GM21786 (cell line): ENCODE data around the gene TET3.

Experiments used
- ATAC-seq: cut with Tn5 transposase; IDR thresholded peaks from one replicate; pipeline ENCODE4 v1.9.1; 2021; ENCODE audit not compliant: unreplicated experiment

Gene TET3

DNA sequence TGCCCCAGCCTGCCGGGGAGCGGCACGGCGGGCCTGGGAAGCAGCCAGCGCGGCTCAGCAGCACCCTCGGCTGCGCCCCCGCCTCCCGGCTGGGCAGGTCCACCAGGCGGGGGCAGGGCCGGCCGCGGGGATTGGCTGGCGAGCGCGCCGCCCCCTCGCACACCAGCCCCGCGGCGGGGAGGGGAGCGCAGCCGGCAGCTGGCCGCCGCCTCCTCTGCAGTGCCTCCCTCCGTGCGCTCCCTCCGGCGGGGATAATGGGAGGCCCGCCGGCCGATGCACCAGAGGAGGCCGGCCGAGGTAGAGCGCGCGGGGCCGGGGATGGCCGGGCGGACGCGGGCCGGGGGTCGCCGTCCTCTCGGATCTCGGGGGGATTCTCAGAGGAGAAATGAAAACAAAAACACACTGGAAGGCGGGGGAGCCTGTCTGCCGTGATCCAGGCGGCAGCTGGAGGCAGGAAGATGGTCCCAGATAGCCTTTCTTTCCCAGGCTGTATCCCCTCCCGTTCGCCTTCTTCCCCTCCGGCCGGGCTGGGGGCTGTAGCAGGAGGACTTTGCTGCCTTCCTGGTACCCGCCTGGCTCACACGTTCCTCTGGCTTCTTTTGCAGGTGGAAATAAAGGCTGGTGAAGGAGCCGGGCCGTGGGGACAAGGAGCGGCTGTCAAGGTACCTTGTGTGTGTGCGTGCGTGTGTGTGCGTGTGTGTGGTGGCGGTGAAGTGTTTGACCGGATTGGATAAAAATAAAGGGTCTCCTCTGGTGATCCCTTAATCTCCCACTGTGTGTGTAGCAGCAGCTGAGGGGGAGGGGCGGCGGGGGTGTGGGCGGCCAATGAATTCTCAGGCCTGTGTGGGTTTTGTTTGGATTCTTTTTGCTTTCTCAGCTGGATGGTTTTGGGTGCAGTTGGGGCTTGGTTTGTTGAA lies 18.1 kb downstream of the TET3 start:
- ATAC-seq, result peak; percentile 89

DNA sequence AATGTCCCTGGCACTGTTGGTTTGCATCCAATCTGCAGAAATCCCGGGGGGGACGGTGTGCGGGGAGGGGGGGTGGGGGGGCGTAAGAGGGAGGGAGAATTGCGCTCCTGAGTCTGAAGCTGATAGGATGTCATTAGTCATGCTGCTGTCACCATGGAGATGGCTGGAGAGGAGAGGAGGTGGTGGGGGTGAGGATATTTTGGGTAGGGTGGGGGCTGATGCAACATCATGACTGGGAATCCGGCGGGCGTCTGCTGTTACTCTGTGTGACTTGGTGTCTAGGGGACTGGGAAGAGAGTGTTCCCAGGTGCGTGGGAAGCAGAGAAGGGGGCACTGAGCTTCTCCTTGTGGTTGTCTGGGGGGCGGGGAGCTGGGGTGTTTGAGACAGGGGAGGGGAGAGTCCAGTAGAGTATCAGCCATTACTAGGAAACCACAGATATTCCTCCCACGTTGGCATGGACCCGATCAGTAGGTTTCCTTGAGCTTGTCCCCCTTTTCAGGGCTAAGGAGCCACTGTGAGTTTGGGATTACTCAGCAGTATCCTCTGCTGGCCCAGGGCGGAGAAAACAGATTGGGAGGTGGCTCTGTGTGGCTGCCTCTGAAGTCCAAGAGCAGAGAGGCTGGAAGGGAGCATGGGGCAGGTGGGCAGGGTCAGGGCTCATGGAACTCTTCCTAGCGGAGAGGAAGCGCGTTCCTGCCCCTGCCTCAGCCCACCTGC lies 18.9 kb downstream of the TET3 start:
- ATAC-seq, result no peak

DNA sequence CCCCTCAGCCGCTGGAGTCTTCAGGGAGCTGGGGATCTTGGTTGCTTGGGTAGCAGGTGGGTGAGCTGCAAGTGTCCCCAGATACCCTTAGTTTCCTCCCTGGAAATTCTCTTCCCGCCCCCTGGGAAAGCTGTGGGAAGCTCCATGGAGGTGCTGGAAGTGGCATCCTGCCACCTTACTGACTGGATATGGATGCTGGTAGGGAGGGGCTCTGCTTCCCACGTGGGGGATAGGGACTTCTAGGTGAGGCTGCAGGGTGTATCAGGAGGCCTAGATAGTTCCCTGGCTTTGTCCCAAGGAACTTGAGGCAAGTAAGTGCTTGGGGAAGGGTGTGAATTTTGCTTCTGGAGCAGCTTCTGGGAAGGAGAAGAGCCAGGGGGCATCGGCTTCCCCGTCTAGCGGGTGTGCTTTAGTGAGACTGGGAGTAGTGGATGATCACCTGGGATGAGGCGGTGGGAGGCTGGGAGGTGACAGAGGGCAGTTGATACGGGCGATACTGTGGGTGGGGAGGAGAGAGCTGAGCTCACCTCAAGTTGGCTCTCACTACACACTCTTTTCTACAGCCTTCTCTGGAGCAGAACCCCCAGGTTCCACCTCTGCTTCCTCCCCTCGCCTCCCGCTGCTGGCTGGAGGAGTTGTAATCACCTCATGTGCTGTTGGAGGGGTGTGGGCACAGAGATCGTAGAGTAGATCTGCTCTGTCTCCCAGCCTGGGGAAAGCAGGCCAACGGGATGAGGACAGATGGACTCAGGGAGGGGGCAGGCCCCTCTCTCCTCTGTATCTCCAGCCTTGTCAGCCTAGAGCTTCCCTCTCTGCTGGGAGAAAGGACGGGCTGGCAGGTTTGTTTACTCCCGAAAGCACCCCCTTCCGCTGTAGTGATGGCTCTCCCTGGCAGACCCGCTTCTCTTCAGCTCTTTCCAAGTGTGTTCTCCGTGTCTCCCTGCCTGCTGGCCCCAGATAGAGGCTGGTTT lies 19.8 kb downstream of the TET3 start:
- ATAC-seq, result no peak

DNA sequence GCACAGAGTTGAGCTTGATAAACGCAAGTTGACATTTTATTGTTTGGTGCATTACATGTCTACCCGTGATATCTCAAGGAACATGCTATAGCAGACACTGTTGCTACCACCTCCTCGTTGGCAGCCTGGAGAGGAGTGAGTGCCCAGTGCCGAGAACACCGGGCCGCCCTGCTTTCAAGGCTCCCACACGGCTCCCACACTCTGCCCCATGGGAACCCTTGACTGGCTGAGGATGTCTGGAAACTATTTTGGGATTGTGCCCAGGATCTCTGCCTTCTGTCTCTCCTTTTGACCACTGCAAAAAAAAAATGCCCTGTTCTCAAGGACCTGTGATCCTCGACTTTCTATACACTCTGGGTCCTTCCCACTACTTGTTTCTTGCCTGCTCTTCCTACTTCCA lies 21.1 kb downstream of the TET3 start:
- no peak for ATAC-seq

DNA sequence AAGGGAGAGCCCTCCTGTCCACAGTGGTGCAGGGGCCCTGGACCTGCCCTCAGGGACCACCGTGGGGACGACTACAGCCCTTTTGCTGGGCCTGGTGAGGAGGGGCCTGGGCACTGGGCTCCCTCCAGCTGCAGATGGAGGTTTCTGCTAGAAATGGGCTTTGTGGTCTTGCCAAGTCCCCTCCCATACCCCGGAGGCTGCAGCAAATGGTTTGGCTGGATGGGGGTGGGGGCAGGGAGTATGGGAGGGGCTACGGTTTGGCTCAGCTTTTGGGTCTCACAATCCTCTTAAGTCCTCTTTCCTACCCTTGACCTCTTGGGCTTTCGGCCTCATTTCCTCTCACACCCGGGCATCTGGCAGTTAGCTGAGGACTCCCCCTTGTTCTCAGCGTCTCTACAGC lies 21.7 kb downstream of the TET3 start:
- ATAC-seq, result no peak

DNA sequence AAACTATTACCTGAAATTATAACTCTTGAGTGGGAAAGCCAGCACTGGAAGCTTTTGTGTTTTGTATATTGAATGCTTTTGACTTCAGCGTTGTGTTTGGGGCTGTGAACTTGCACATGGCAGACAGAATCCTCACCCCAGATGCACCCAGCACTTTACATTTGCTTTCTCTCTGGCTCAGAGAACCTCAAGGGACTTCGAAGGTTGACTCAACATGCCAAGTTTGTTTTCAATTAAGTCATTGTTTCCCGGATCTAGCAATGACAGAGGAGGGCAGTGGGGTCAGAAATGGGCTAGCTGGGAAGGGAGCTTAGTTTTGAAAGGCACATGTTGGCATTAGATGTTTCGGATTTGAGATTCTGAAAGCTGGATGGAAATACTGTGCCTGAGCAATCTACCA lies 22.4 kb downstream of the TET3 start:
- no peak for ATAC-seq

DNA sequence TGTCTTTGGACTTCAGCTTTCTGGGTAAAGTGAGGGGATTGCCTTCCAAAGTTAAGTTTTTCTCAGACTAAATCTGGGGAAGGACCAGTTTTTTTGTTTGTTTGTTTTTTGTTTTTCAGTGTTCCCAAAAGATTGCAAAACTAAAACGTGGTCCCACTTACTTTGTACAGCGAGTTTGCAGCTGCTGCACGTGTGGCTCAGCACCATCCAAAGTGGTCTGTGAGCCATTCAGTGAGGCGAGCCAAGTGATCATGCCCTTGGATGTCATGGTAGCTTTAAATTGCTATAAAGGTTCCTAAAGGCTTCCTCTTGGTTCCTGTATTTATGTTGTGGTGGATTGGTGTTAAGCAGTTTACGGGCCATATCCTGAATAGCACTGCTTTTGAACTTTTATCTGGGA lies 23.0 kb downstream of the TET3 start:
- ATAC-seq, result no peak

DNA sequence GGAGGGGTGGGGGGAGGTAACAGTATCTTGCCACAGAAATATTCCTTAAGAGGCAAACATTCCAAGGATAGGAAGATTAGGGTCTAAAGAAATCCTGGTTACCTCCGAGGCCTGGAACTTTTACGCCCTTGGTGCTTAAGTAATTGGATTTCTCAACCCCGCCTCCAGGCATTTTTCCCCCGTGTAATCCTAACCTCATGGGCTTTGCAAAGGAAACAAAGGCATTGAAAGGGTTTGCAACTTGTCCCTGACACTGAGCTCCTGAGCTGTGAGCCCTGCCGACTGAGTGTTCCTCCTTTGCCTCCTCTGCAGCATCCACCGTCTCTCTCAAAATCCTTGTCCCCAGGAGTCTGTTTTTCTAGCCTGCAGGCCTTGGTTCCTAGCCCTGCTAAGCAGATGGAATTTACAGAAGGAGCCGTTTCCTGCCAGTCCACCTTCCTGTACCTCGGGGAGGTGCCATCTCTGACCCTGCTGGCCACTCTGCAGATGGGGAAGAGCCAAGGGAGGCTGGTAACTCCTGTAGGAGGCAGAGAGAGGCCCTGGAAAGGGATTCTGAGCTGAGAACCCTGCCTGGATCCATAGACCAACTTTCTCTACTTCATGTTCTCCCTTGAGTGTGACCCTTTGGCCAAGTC lies 24.2 kb downstream of the TET3 start:
- ATAC-seq, result no peak

DNA sequence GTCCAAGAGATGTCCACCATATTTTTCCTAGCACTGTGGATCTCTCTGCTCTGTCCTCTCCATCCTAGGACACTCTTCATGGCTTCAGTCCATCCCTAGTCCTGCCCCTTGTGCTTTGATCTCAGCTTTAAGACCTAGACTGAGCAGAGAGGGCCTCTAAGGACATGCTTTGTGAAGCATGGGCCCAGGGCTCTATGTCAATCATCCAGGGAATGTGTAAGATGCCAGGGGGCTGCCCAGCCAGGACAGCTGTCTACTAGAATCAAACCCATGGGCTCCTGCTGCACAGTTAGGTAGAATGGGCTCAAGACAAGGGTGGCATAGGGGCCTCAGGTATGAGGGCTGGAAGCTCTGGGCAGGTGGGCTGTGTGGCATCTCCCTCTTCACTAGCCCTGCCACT lies 24.9 kb downstream of the TET3 start:
- no peak for ATAC-seq

DNA sequence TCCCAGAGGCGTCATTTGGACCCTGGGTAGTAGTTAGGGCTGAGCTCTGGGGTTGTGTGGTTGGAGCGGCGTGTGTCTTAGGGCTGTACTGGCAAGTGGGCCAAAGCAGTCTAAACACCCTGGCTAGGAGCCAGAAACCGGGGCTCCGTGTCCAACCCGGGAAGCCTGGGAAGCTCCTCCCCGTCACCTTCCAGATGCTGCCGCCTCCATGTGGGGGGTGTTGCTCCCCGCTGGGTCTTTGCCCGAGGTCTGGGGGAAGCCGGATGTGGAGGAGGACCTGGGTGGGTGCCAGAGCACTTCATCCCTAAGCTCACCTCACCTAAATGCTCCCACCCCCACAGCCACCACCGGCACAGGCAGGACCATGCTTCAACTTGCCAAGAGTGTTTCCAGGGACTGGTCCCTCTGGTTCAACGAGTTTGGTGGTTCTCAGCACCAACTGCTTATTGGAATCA lies 25.4 kb downstream of the TET3 start:
- no peak for ATAC-seq

DNA sequence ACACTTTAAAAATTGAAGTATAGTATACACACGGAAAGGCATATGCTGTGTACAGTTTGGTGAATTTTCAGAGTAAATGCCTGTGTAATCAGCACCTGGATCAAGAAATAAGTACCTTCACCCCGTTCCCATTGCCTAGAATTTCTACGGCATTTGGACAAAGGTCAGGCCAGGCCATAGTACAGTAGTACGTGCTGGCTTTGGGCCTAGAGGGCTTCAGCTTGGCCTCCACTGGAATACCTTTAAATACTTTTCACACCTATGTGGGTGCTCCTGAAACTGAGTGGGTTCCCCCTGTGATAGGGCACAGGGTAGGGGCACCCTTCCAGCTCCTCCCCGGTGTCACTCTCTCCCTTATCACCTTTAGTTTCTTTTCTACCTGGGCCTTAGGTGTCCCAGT lies 26.5 kb downstream of the TET3 start:
- no peak for ATAC-seq

DNA sequence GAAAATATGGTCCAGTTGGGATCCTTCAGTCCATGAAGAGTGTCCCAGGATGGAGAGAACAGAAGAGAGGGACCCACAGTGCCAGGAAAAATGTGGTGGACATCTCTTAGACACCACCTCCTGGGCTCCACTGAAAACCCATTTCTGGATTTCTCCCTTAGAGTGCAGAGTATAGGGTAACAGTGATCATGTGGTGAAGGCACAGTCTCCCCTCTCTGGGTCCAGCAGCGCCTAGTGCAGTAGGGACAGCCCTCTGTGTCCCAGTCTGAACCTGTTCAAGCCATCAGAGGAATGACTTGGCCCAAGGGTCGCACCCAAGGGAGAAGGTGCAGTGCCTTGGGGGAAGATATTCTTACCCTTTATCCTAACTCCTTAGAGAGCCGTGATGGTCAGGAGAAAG lies 30.1 kb downstream of the TET3 start:
- ATAC-seq, result no peak

DNA sequence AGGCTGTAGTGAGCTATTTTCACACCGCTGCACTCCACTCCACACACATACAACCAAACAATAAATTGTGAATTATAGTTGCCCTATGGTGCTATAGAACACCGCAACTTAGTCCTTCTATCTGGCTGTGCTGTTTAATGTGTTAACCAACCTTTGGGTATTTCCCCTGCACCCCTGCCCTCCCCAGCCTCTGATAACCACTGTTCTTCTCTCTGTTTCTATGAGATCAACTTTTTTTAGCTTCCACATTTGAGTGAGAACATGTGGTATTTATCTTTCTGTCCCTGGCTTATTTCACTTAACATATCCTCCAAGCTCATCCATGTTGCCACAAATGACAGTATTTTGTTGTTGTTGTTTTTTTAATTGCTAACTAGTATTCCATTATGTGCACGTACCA lies 32.5 kb downstream of the TET3 start:
- ATAC-seq, result peak; percentile 62

DNA sequence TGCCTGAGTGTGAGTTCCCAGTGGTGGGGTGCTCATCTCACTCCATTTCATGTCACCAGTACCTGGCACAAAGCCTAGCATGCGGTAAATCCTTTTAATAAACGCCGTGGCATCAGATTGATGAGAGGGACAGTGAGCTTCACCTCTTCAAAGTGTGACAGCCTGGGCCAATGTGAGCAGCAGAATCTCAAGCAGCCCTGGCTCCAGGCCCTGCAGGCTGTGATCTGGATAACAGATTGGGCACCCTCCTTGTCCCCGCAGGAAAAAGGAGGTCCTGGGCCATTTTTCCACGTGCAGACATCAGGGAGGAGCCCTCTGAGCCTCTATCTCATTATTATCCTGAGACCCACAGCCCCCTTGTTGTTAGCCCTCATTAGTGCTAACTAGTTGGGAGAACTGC lies 34.8 kb downstream of the TET3 start:
- no peak for ATAC-seq

DNA sequence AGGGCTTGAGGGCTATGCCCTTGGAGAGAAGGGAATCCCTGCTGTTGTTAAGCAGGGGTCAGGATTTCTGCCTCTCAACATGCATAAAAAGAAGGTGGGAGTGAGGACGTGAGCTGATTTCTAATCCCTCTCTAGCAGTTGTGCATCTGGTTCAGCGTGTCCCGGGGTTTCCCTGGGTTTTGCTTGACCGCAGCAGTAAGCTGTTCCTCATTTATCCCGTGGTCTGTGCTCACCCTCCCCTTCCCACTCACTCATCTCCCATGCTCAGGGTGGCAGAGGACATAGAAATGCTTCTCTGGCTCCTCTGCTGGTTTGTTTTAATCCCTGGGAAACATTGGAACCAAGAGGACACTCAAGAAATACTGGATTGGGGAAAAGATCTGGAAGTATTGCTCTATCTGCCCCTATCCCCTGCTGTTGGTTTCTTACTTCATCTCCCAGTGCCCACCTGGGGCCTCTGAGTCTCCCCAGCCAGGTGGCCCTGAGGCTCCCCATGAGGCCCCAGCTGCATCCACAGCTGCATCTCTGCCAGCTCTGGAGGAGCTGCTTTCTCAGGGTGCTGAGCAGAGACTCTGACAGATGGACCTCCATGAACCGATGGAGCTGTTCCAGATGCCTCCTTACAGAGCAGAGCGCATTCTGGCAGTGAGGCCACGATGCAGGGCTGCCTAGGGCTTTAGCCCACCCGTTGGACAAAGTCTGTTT lies 36.1 kb downstream of the TET3 start:
- ATAC-seq, result peak; percentile 35

DNA sequence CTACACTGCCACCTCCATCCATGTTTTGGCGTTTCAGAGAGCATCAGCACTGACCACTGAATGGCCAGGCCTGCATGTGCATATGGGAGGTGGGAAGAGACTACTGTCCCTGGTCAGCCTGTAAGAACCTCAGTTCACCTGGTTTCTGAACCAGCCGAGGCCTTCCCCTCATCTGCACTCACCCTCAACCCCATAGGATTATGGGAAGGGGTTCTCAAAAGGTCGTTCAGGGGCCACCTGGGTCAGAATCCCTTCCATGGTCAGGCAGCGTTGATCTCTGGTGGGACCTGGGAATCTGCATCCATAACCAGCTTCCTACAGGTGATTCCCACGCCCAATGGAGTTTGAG lies 36.7 kb downstream of the TET3 start:
- no peak for ATAC-seq

DNA sequence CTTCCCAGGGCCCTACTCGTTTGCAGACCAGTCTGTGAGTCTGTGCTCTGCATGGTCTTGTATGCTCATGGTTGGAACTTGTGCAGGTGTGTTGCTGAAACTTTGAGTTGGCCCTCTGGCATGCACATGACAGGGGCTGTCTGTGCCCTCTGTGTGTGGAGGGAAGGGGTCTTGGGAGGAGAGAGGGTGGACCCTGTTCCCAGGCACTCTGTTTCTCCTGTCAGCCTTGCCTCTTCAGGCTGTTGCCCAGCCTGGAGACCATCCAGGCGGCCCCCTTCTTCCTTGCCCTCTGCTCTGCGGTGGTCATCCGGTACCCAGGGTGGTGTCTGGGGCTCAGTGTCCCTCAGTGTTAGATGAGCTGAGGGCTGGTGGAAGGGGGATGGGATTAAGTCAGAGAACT lies 39.5 kb downstream of the TET3 start:
- ATAC-seq, result no peak

DNA sequence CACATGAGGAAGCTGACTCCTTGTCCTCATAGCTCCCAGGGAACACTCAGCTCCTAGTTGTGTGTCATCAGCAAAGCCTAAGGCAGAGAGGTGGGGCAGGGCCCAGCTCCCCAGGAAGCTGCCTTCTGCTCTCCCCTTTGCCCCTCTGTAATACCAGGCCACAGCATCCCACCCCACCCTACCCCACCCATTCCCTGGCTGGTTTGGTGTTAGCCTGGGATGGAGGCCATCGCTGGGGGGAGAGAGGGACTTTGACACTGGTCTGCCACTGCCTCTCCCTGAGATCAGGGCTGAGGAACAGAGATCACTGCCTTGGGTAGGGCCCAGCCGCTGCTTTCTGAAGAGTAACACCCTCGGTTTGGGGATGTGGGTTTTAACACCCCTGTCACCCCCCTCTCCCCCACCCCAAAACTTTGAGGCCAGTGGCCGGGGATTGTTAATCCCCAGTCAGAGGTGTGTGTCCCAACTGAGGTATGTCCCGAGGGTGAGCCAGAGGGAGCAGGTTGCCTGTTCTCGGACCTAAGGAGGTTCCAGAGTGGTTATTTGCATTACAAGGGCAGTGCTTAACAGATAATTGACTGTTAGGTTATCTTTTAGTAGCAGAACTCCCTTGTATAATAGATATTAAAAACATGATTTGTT lies 41.4 kb downstream of the TET3 start:
- ATAC-seq, result peak; percentile 37

DNA sequence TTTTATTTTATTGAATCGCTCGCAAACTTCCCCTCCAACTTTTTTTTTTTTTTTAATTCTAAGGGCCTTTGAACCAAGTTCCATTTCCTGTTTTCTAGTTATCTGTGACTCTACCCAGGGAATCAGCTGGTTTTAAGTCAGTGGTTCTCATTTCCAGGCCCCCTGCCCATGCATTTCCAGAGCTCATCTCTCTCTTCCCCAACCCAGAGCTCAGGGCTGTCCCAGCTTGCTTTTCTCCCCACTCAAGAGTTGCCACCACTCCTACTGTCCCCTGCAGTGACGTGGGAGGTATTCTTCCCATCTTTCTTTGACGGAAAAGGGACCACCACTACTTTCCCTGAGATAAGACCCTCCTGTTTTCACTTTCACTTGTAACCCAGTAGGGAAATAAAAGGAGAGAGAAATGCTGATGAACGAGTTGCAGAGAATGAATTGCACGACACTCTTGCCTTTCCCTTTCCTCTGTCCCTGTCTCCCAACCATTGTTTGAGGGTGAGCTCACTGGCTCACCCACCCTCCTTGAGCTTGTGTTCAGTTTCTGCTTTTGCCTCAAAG lies 42.1 kb downstream of the TET3 start:
- ATAC-seq, result no peak
